ENCODE data around the gene RBM44. TPM values are rescaled to one million over a fixed set of nuclear protein-coding genes. Genes with fewer than 3 reads are reported as not detected.

RBM44 gene
- total RNA-seq, 1 experiment from 2014 or later, result 0.95 TPM

- Histone ChIP-seq H3K27ac (ENCODE audit: low read depth, low read length, poor library complexity, severe bottlenecking) (no peak overlapping the region), H3K4me3 (ENCODE audit: low read depth, low read length, poor library complexity, severe bottlenecking) (no peak overlapping the region), H3K9me3 (ENCODE audit: low read depth, low read length, poor library complexity, severe bottlenecking) (no peaks in the 10 kb centered on the region), H3K36me3 (ENCODE audit: insufficient read depth, low read length, poor library complexity, severe bottlenecking) (no peaks in the 10 kb centered on the region), H3K4me1 (ENCODE audit: insufficient read depth, low read length, poor library complexity, severe bottlenecking) (no peaks in the 10 kb centered on the region), H3K27me3 (replicated peaks; ENCODE audit: insufficient read depth, low read depth, low read length, poor library complexity) (no peaks in the 10 kb centered on the region)
- DNase-seq (ENCODE audit: low spot score), result no peak
- no TSS peak for BruUV-seq (replicated peaks)
- no peak for TF ChIP-seq CTCF (conservative IDR thresholded peaks at IDR 0.05; ENCODE audit: low read depth, low read length)
- no peak for TF ChIP-seq EZH2 (IDR thresholded peaks at IDR 0.05; ENCODE audit: borderline replicate concordance, low read depth, low read length, poor library complexity, severe bottlenecking)
- intact Hi-C loops (cut with micrococcal nuclease; ENCODE audit: unreplicated experiment), result no loop called here
- ChIA-PET POLR2A (ENCODE audit: low non-redundant PET) (no interaction called here), CTCF (no interaction called here)
Measured at GRCh38 chr2:237884681-237885080, 86.1 kb downstream of the RBM44 start.

- no peaks in the 10 kb centered on the region for H3K27me3 ChIP-seq (replicated peaks; ENCODE audit: insufficient read depth, low read depth, low read length, poor library complexity)
- intact Hi-C loops (cut with micrococcal nuclease; ENCODE audit: unreplicated experiment), result no loop called here
- DNase-seq (ENCODE audit: low spot score), result no peak
- CTCF ChIA-PET, result no interaction called here
- H3K4me3 ChIP-seq (ENCODE audit: low read depth, low read length, poor library complexity, severe bottlenecking), result no peak overlapping the region
- no TSS peak for BruUV-seq (replicated peaks)
- no peak for TF ChIP-seq CTCF (conservative IDR thresholded peaks at IDR 0.05; ENCODE audit: low read depth, low read length)
- no peak for TF ChIP-seq EZH2 (IDR thresholded peaks at IDR 0.05; ENCODE audit: borderline replicate concordance, low read depth, low read length, poor library complexity, severe bottlenecking)
- H3K36me3 ChIP-seq (ENCODE audit: insufficient read depth, low read length, poor library complexity, severe bottlenecking), result no peaks in the 10 kb centered on the region
- no peaks in the 10 kb centered on the region for H3K9me3 ChIP-seq (ENCODE audit: low read depth, low read length, poor library complexity, severe bottlenecking)
- no peak overlapping the region for H3K27ac ChIP-seq (ENCODE audit: low read depth, low read length, poor library complexity, severe bottlenecking)
- POLR2A ChIA-PET (ENCODE audit: low non-redundant PET), result no interaction called here
- no peaks in the 10 kb centered on the region for H3K4me1 ChIP-seq (ENCODE audit: insufficient read depth, low read length, poor library complexity, severe bottlenecking)
Measured at GRCh38 chr2:237885111-237885930, 86.7 kb downstream of the RBM44 start.

GRCh38 chr2:237885931-237886684 is 87.5 kb downstream of the RBM44 start:
- POLR2A ChIA-PET (ENCODE audit: low non-redundant PET), result no interaction called here
- no peak for DNase-seq (ENCODE audit: low spot score)
- Histone ChIP-seq H3K27me3 (replicated peaks; ENCODE audit: insufficient read depth, low read depth, low read length, poor library complexity) (no peaks in the 10 kb centered on the region), H3K36me3 (ENCODE audit: insufficient read depth, low read length, poor library complexity, severe bottlenecking) (no peaks in the 10 kb centered on the region), H3K4me3 (ENCODE audit: low read depth, low read length, poor library complexity, severe bottlenecking) (no peak overlapping the region), H3K27ac (ENCODE audit: low read depth, low read length, poor library complexity, severe bottlenecking) (no peak overlapping the region), H3K4me1 (ENCODE audit: insufficient read depth, low read length, poor library complexity, severe bottlenecking) (no peaks in the 10 kb centered on the region), H3K9me3 (ENCODE audit: low read depth, low read length, poor library complexity, severe bottlenecking) (no peaks in the 10 kb centered on the region)
- TF ChIP-seq EZH2 (IDR thresholded peaks at IDR 0.05; ENCODE audit: borderline replicate concordance, low read depth, low read length, poor library complexity, severe bottlenecking), result no peak
- TF ChIP-seq CTCF (conservative IDR thresholded peaks at IDR 0.05; ENCODE audit: low read depth, low read length), result no peak
- intact Hi-C loops (cut with micrococcal nuclease; ENCODE audit: unreplicated experiment), result no loop called here
- no TSS peak for BruUV-seq (replicated peaks)
- CTCF ChIA-PET, result no interaction called here
